Heart left ventricle (tissue), 16 donors: ENCODE results near the gene CASS4. TPM values are rescaled to one million over a fixed set of nuclear protein-coding genes. Genes with fewer than 3 reads are reported as not detected.

ENCODE experiments used
- ATAC-seq, 4 donors: fragments of 200-7000 bp; cut with Tn5 transposase; one replicate each; pipeline ENCODE4 v1.9.1; 2020 to 2022; ENCODE audit warnings: moderate library complexity in 4 of 4, mild to moderate bottlenecking in 3 of 4, moderate number of reproducible peaks in 1 of 4
- DNase-seq, 5 donors: peaks; one replicate each; pipeline ENCODE4 v3.0.0-alpha.2; 2020
- H3K27ac ChIP-seq, 12 donors: fragments of 200-600 bp; sonication (generic) in 4 of 12; one replicate each; pipeline versions ENCODE4 v1.5.0 to v1.8.0; 2016 to 2022; ENCODE audit warnings: mild to moderate bottlenecking in 2 of 12
- H3K27me3 ChIP-seq, 9 donors: fragments of 200-600 bp; sonication (generic) in 2 of 9; one replicate each; pipeline versions ENCODE4 v1.5.1 to v1.8.0; 2016 to 2022; ENCODE audit warnings: mild to moderate bottlenecking in 3 of 9
- H3K36me3 ChIP-seq, 9 donors: fragments of 200-600 bp; sonication (generic) in 2 of 9; one replicate each; pipeline versions ENCODE4 v1.5.0 to v1.8.0; 2018 to 2022; ENCODE audit warnings: mild to moderate bottlenecking in 2 of 9
- H3K4me1 ChIP-seq, 12 donors: fragments of 200-600 bp; sonication (generic) in 4 of 12; one replicate each; pipeline versions ENCODE4 v1.5.0 to v1.8.0; 2016 to 2022; ENCODE audit warnings: mild to moderate bottlenecking in 3 of 12
- H3K4me3 ChIP-seq, 12 donors: fragments of 200-600 bp; sonication (generic) in 4 of 12; one replicate each; pipeline versions ENCODE4 v1.5.0 to v1.8.0; 2017 to 2022; ENCODE audit warnings: mild to moderate bottlenecking in 9 of 12, moderate library complexity in 4 of 12
- H3K9me3 ChIP-seq, 12 donors: fragments of 200-600 bp; sonication (generic) in 4 of 12; one replicate each; pipeline versions ENCODE4 v1.5.0 to v1.8.0; 2016 to 2022; ENCODE audit warnings: mild to moderate bottlenecking in 1 of 12
- POLR2A ChIP-seq, 2 donors: fragments of 450-650 bp; IDR thresholded peaks; one replicate each; pipeline ENCODE4 v1.6.1; 2017; ENCODE audit warnings: antibody characterized with exemption in 2 of 2, mild to moderate bottlenecking in 2 of 2, moderate library complexity in 2 of 2
- WGBS, 4 donors: extraction: QIAGEN DNeasy Blood & Tissue Kit in 2 of 4; methylation state at CpG; one replicate each; pipeline versions ENCODE4 v1.1.5 to v1.1.7; 2013 to 2018; 5-methylcytosine and 5-hydroxymethylcytosine counted together
- intact Hi-C, 10 donors: fragments of 100-400 bp; cut with DNase I; formaldehyde crosslinking; loops; one replicate each; pipeline versions ENCODE4 v1.11.1 to v1.14.2; 2022
- polyA plus RNA-seq, 2 donors: library from polyadenylated mRNA; stranded (reverse); fragments of 200-250 nt; gene quantifications; one replicate each; pipeline ENCODE4 v1.2.3, GENCODE V29; 2013
- total RNA-seq, 9 donors: library from RNA; depleted of rRNA in 2 of 9; stranded (reverse); fragments of >200 nt in 2 of 9; fragmentation: NEBNext Ultra II Directional in 3 of 9; extraction: Animal tissue kit (Norgen Biotek cat#: 25700) in 3 of 9; gene quantifications; one replicate each; pipeline versions ENCODE4 v1.1.0 to v1.2.4, GENCODE V29; 2016 to 2023
- TF ChIP-seq, protein P1 (sequence below), 12 donors: fragments of 200-600 bp; sonication (generic) in 4 of 12; IDR thresholded peaks; one replicate each; pipeline versions ENCODE4 v1.5.0 to v1.8.0; 2018 to 2022; ENCODE audit warnings: antibody characterized with exemption in 12 of 12, mild to moderate bottlenecking in 5 of 12
- donor health status: ischemic (EF 13 %, LVEDD 7.1; RV severe dilation, severe dysfunction).
- donor health status: healthy with polysubstance abuse.
- donor health status: DM: no; HTN: yes; CAD: no.
- donor health status: DM: no; HTN: no; CAD: no.
- donor health status: ischemic (EF 25% LVEDD 6.9; RV normal size, moderate dysfunction).
- donor health status: ischemic (EF 25% LVEDD 5.7; RV mildly dilated, moderate dysfunction).
- donor health status: healthy.
- donor health status: DM: yes; HTN: yes; CAD: no.
- donor health status: ischemic (EF 35%, LVEDD 5.7; RV mildly dilated, moderate dysfunction).
- donor health status: nonischemic (EF 11% LVEDD 7.7; RV severe dilation, severe dysfunction).
- donor health status: DM: yes; HTN: yes; CAD: no.
- donor health status: PGD.
- donor health status: ischemic (EF 29% LVEDD 5.4; RV normal size, mild dysfunction).
- donor health status: nonischemic (EF 23%, LVEDD 6.1; RV moderate dilation, normal function).

CASS4 gene
- total and polyA plus RNA-seq, 11 donors, result 0.07 to 3.8 (median 0.49) TPM

DNA sequence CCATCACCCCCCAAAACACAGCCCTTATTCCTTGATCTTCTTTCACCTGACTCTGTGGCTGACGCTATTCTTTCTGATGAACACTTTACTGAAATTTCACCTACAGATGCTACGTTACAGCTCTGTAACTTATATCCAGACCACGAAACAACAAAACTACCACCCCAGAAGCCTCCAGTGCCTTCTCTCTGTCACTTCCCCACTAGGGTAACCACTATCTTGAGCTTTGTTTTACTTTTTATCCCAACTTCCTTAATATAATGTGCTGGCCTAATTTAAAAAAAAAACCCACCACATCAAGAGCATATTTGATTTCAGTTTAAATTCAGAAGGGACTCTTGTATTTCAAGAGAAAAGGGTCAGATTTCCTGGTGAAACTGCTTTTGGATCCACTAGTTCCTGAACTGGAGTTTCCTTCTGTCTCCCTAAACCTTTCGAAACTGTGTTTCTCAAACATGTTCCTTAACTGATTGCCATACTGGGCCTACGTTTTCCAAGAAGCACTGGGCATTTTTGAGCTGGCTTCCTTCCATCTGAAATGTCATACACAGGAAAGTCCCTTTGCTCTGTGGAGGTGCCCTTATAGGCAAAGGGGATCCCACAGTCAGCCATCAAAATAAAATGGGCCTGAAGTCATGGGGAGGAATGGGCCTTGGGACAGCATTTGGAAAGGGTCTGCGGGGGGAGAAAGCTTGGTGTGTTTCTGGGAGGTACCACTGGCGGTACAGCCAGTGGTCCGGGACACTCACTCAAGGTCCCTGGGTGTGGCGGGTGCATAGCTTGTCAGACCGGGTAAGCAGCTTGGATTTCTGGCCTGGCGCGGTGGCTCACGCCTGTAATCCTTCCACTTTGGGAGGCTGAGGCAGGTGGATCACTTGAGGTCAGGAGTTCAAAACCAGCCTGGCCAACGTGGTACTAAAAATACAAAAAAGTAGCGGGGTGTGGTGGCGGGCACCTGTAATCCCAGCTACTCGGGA, 30.6 kb downstream of the CASS4 start:
- WGBS, 4 donors, result 87 to 91% (median 90%) methylated on average over 14 to 17 of the region's 17 CpGs
- intact Hi-C loops, result no loop called here

DNA sequence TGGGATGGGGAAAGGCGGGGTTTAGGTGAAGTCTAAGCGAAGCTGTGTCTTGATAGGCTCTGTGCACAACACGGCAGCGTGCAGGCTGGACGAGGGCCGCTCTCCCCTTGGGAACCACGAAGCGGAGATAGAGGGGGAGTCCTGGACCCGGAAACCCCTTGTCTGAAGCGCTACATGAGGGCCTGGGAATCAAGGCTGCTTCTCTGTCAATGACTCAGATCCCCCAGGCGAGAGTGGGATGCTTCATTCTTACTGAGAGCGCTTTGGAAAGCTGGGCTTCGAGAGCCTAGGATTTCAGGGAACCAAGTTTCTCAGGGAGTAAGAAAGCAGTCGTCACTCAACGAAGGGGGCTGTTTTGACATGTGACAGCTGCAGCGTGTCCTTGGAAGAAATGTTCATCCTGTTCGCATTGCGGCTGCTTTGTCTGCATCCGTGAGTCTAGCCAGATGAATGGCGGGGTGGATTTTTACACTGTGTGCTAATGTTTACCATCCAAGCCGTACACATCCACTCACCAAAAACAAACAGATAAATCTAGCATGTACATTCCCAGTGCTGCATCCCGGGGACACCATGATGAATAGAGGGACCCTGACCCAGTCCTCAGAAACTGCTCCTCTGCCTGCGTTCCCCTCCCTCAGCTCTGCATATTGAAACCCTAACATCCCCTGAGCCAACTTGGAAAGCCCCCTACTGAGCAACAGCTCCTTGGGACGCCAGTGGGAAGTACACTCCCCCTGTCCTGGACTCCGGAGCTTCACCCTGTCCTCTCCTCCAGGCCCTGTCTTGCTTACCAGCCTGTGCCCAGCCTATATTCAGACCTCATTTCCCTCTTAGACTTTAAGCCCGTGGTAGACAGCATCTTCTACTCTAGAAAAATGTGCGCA, 31.8 kb downstream of the CASS4 start:
- H3K27ac ChIP-seq, result peak overlapping the region in 4 of 12 donors; percentile 5 to 54 (median 24)
- peak in 4 of 5 donors; percentile 46 to 70 (median 51) for DNase-seq
- intact Hi-C loops, result no loop called here
- TF ChIP-seq, protein P1, sequence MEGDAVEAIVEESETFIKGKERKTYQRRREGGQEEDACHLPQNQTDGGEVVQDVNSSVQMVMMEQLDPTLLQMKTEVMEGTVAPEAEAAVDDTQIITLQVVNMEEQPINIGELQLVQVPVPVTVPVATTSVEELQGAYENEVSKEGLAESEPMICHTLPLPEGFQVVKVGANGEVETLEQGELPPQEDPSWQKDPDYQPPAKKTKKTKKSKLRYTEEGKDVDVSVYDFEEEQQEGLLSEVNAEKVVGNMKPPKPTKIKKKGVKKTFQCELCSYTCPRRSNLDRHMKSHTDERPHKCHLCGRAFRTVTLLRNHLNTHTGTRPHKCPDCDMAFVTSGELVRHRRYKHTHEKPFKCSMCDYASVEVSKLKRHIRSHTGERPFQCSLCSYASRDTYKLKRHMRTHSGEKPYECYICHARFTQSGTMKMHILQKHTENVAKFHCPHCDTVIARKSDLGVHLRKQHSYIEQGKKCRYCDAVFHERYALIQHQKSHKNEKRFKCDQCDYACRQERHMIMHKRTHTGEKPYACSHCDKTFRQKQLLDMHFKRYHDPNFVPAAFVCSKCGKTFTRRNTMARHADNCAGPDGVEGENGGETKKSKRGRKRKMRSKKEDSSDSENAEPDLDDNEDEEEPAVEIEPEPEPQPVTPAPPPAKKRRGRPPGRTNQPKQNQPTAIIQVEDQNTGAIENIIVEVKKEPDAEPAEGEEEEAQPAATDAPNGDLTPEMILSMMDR (IDR thresholded peaks at IDR 0.05), result no peak
- no peak for TF ChIP-seq POLR2A (IDR thresholded peaks at IDR 0.05)
- H3K4me1 ChIP-seq, result peaks cover 0 to 39% (median 3%) of the 10 kb centered on the region in 12 donors
- H3K27me3 ChIP-seq, result no peaks in the 10 kb centered on the region
- H3K4me3 ChIP-seq, result peak overlapping the region in 4 of 12 donors; percentile 2 to 5 (median 4)
- WGBS, 4 donors, result 46 to 50% (median 49%) methylated on average over 24 to 27 of the region's 27 CpGs
- peaks cover 0 to 6% (median 0%) of the 10 kb centered on the region in 9 donors for H3K36me3 ChIP-seq
- no peaks in the 10 kb centered on the region for H3K9me3 ChIP-seq
- ATAC-seq, result peak in 3 of 4 donors; percentile 19 to 66 (median 55)

More for the DNA sequence above, 30.6 kb downstream of the CASS4 start:
- TF ChIP-seq POLR2A (IDR thresholded peaks at IDR 0.05), result no peak
- TF ChIP-seq, protein P1 (IDR thresholded peaks at IDR 0.05), result no peak
- no peak for ATAC-seq
- DNase-seq, result no peak
- Histone ChIP-seq H3K9me3 (no peaks in the 10 kb centered on the region), H3K27ac (peak overlapping the region in 2 of 12 donors; percentile 47 to 54), H3K4me3 (no peak overlapping the region), H3K27me3 (no peaks in the 10 kb centered on the region), H3K4me1 (peaks cover 0 to 42% (median 3%) of the 10 kb centered on the region in 12 donors), H3K36me3 (peaks cover 0 to 6% (median 0%) of the 10 kb centered on the region in 9 donors)

DNA sequence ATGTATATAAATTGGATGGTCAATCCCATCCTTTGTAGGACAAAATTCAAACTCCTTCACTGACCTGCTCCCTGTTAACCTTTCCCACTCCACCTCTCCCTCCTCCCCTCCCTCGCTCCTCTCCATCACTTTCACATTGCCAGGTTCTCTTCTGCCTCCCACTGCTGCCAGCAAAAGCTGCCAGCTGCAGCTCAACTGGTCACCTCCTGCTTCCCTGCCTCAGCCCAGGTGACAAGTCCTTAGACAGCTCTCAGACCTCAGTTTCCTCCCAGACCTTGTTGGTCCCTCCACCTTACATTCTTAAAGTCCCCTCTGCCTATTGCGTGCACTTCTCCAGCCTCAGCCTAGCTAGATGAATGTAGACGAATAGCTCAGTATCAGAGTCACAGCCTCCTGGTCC, 33.1 kb downstream of the CASS4 start:
- Histone ChIP-seq H3K4me1 (peaks cover 0 to 26% (median 0%) of the 10 kb centered on the region in 12 donors), H3K27me3 (no peaks in the 10 kb centered on the region), H3K27ac (no peak overlapping the region), H3K9me3 (no peaks in the 10 kb centered on the region), H3K36me3 (peaks cover 0 to 6% (median 0%) of the 10 kb centered on the region in 9 donors), H3K4me3 (no peak overlapping the region)
- DNase-seq (no peak), ATAC-seq (no peak)
- TF ChIP-seq, protein P1 (IDR thresholded peaks at IDR 0.05), result no peak
- TF ChIP-seq POLR2A (IDR thresholded peaks at IDR 0.05), result no peak
- WGBS, 4 donors, result 92 to 95% (median 94%) methylated on average over 3 of the region's 3 CpGs
- intact Hi-C loops, result no loop called here
